Measurements from ENCODE around the gene PHF21B. TPM values are rescaled to one million over a fixed set of nuclear protein-coding genes. Genes with fewer than 3 reads are reported as not detected.

Gene PHF21B
- total RNA-seq, 1 donor: not detected

DNA sequence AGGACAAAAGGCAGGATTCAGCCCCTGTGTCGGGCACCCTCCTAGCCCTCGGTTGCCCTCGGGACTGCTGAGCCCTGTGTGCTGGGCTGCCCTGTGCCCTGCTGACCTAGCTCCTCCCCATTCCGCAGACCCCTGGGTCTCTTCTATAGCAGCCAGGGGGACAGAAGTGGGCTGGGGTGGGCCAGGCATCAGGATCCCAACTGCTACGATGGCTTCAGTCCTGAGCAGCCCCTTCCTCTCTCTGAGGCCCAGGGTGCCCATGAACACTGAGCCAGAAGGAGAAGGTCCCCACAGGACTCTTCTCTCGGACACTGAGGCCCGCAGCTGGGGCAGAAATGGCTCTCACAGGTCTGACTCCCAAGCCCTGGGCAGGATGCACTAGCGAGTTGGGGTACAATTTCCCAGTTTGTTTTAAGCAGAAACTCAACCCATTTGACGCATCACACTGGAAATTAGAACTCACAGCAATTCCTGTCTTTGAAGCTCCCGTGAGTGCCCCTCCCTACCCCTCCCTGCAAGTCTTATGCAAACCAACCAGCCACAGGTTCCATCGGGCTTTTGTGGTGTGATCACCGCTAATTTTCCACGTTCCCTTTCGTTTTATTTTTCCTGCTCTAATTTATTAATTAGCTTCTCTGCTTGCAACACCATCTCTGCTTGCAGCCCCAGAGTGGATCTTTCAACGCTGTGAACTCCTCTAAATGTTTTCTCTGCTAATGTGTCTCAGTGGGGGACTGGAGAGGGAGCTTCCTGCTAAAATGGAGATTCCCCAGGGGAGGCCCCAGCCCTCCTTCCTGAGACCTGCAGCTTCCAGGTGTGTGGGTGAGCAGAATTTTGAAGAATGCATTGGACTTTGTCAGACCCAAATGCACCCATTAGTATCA, 56.7 kb downstream of the PHF21B start:
- H3K27me3 ChIP-seq (ENCODE audit: insufficient read depth, low read length): peaks cover 24% of the 10 kb centered on the region
- H2AFZ ChIP-seq (ENCODE audit: low read length): no peak overlapping the region
- H3K36me3 ChIP-seq (ENCODE audit: insufficient read depth, low read length): no peaks in the 10 kb centered on the region
- no peak for DNase-seq (ENCODE audit: insufficient read length, low spot score, missing footprints)
- H3K79me2 ChIP-seq (ENCODE audit: insufficient read depth, low read length): no peaks in the 10 kb centered on the region
- no peaks in the 10 kb centered on the region for H3K9me3 ChIP-seq (ENCODE audit: low read depth, low read length)
- no peak overlapping the region for H3K4me3 ChIP-seq (ENCODE audit: insufficient read depth, low read length)
- H3K4me2 ChIP-seq (ENCODE audit: insufficient read depth, low read length): no peak overlapping the region
- H3K27ac ChIP-seq (ENCODE audit: low read depth, low read length): no peak overlapping the region
- no peaks in the 10 kb centered on the region for H3K4me1 ChIP-seq (ENCODE audit: insufficient read depth, low read length)
- H4K20me1 ChIP-seq (ENCODE audit: insufficient read depth, low read length): no peaks in the 10 kb centered on the region
- TF ChIP-seq, protein P1, sequence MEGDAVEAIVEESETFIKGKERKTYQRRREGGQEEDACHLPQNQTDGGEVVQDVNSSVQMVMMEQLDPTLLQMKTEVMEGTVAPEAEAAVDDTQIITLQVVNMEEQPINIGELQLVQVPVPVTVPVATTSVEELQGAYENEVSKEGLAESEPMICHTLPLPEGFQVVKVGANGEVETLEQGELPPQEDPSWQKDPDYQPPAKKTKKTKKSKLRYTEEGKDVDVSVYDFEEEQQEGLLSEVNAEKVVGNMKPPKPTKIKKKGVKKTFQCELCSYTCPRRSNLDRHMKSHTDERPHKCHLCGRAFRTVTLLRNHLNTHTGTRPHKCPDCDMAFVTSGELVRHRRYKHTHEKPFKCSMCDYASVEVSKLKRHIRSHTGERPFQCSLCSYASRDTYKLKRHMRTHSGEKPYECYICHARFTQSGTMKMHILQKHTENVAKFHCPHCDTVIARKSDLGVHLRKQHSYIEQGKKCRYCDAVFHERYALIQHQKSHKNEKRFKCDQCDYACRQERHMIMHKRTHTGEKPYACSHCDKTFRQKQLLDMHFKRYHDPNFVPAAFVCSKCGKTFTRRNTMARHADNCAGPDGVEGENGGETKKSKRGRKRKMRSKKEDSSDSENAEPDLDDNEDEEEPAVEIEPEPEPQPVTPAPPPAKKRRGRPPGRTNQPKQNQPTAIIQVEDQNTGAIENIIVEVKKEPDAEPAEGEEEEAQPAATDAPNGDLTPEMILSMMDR (IDR thresholded peaks at IDR 0.05; ENCODE audit: extremely low read depth, low read depth, low read length): no peak

DNA sequence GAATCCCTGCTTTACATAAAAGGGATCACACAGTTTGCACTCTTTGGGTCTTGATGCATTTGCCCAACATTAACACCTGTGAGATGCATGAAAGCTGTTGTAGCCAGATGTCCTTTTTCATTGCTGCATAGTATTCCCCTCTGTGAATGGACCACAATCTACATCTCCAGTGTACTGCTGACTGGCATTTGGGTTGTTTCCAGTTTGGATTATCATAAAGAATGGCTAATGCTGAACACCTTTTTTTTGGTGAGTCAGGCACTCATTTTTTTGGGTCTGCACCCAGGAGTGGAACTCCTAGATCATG, 58.3 kb downstream of the PHF21B start:
- H3K36me3 ChIP-seq (ENCODE audit: insufficient read depth, low read length): no peaks in the 10 kb centered on the region
- TF ChIP-seq, protein P1 (IDR thresholded peaks at IDR 0.05; ENCODE audit: extremely low read depth, low read depth, low read length): no peak
- H3K4me2 ChIP-seq (ENCODE audit: insufficient read depth, low read length): no peak overlapping the region
- no peak for DNase-seq (ENCODE audit: insufficient read length, low spot score, missing footprints)
- no peaks in the 10 kb centered on the region for H3K4me1 ChIP-seq (ENCODE audit: insufficient read depth, low read length)
- no peaks in the 10 kb centered on the region for H3K79me2 ChIP-seq (ENCODE audit: insufficient read depth, low read length)
- no peak overlapping the region for H3K27ac ChIP-seq (ENCODE audit: low read depth, low read length)
- H4K20me1 ChIP-seq (ENCODE audit: insufficient read depth, low read length): no peaks in the 10 kb centered on the region
- H3K27me3 ChIP-seq (ENCODE audit: insufficient read depth, low read length): peaks cover 24% of the 10 kb centered on the region
- no peak overlapping the region for H2AFZ ChIP-seq (ENCODE audit: low read length)
- H3K9me3 ChIP-seq (ENCODE audit: low read depth, low read length): no peaks in the 10 kb centered on the region
- H3K4me3 ChIP-seq (ENCODE audit: insufficient read depth, low read length): no peak overlapping the region

DNA sequence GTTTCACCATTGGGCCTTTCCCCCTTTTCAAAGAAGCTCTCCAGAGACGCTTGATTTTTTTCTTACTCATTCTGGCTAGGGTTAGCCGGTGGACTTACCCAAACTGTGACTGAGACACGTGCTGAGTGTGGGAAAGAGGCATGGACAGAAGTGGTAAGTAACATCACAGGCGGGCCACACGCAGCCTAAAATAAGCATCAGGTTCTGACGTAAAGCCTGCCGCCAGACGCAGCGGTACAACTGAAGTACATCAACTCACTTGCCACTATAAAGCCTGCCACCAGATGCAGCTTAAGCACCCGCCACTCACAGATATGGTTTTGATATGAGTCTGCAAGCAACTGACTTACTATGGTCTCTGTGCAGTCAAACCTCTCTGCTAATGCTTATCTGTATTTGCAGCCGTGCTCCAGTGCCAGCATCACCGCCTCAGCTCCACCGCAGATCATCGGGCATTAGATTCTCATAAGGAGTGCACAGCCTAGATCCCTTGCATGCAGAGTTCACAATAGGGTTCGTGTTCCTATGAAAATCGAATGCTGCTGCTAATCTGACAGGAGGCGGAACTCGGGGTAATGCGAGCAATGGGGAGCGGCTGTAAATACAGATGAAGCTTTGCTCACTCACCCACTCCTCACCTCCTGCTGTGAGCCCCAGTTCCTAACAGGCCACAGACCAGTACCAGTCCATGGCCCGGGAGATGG, 58.8 kb downstream of the PHF21B start:
- H3K79me2 ChIP-seq (ENCODE audit: insufficient read depth, low read length): no peaks in the 10 kb centered on the region
- no peaks in the 10 kb centered on the region for H3K4me1 ChIP-seq (ENCODE audit: insufficient read depth, low read length)
- H3K36me3 ChIP-seq (ENCODE audit: insufficient read depth, low read length): no peaks in the 10 kb centered on the region
- H3K9me3 ChIP-seq (ENCODE audit: low read depth, low read length): no peaks in the 10 kb centered on the region
- H3K4me3 ChIP-seq (ENCODE audit: insufficient read depth, low read length): no peak overlapping the region
- no peak for DNase-seq (ENCODE audit: insufficient read length, low spot score, missing footprints)
- no peak overlapping the region for H2AFZ ChIP-seq (ENCODE audit: low read length)
- peaks cover 24% of the 10 kb centered on the region for H3K27me3 ChIP-seq (ENCODE audit: insufficient read depth, low read length)
- H3K27ac ChIP-seq (ENCODE audit: low read depth, low read length): no peak overlapping the region
- H3K4me2 ChIP-seq (ENCODE audit: insufficient read depth, low read length): no peak overlapping the region
- TF ChIP-seq, protein P1 (IDR thresholded peaks at IDR 0.05; ENCODE audit: extremely low read depth, low read depth, low read length): no peak
- H4K20me1 ChIP-seq (ENCODE audit: insufficient read depth, low read length): no peaks in the 10 kb centered on the region

DNA sequence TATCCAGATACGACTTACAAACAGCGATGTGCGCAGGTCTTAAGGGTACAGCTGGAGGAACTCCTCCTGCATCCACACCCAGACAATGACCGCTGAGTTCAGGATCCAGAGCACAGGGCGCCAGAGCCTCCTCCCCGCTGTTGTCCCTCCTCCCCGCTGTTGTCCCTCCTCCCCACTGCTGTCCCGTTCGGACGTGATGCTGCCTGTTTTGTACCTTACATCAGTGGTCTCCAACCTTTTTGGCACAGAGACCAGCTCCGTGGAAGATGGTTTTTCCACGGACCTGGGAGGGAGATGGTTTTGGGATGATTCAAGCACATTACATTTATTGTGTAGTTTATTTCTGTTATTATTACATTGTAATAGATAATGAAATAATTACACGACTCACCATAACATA, 62.0 kb downstream of the PHF21B start:
- Histone ChIP-seq H3K79me2 (ENCODE audit: insufficient read depth, low read length) (no peaks in the 10 kb centered on the region), H3K4me3 (ENCODE audit: insufficient read depth, low read length) (no peak overlapping the region), H2AFZ (ENCODE audit: low read length) (no peak overlapping the region), H3K9me3 (ENCODE audit: low read depth, low read length) (no peaks in the 10 kb centered on the region), H3K36me3 (ENCODE audit: insufficient read depth, low read length) (no peaks in the 10 kb centered on the region), H3K27ac (ENCODE audit: low read depth, low read length) (no peak overlapping the region), H3K27me3 (ENCODE audit: insufficient read depth, low read length) (peaks cover 8% of the 10 kb centered on the region), H3K4me1 (ENCODE audit: insufficient read depth, low read length) (no peaks in the 10 kb centered on the region), H3K4me2 (ENCODE audit: insufficient read depth, low read length) (no peak overlapping the region), H4K20me1 (ENCODE audit: insufficient read depth, low read length) (no peaks in the 10 kb centered on the region)
- TF ChIP-seq, protein P1 (IDR thresholded peaks at IDR 0.05; ENCODE audit: extremely low read depth, low read depth, low read length): no peak
- DNase-seq (ENCODE audit: insufficient read length, low spot score, missing footprints): no peak
